Sigmoid colon (tissue), 7 donors: ENCODE results near the gene CCDC8. TPM values are rescaled to one million over a fixed set of nuclear protein-coding genes. Genes with fewer than 3 reads are reported as not detected.
A peak's percentile ranks its signal among the peaks of the same experiment; 100 is the strongest.

Experiments used
- DNase-seq: peaks from one replicate; pipeline ENCODE4 v3.0.0-alpha.2; 2019
- H3K27ac ChIP-seq, 4 donors: fragments of 200-600 bp; sonication (generic); one replicate each; pipeline ENCODE4 v1.5.1; 2016 to 2019; ENCODE audit warnings: mild to moderate bottlenecking in 1 of 4
- H3K27me3 ChIP-seq, 3 donors: fragments of 200-600 bp; sonication (generic); one replicate each; pipeline ENCODE4 v1.5.1; 2019; ENCODE audit warnings: mild to moderate bottlenecking in 1 of 3
- H3K36me3 ChIP-seq, 4 donors: fragments of 200-600 bp; sonication (generic); one replicate each; pipeline ENCODE4 v1.5.1; 2016 to 2019
- H3K4me1 ChIP-seq, 4 donors: fragments of 200-600 bp; sonication (generic); one replicate each; pipeline ENCODE4 v1.5.1; 2017 to 2019
- H3K4me3 ChIP-seq, 4 donors: fragments of 200-600 bp; sonication (generic); one replicate each; pipeline ENCODE4 v1.5.1; 2017 to 2019; ENCODE audit warnings: mild to moderate bottlenecking in 2 of 4, moderate library complexity in 1 of 4
- H3K9me3 ChIP-seq, 4 donors: fragments of 200-600 bp in 3 of 4; sonication (generic) in 3 of 4; one replicate each; pipeline versions ENCODE4 v1.5.1 to v1.6.1; 2013 to 2019
- CTCF ChIP-seq, 4 experiments: fragments of 450-650 bp in 3 of 4; fragments of 200-600 bp in 1 of 4; IDR thresholded peaks; one replicate each; pipeline ENCODE4 v1.5.1; 2016 to 2019; ENCODE audit warnings: antibody characterized with exemption in 4 of 4, mild to moderate bottlenecking in 3 of 4, moderate library complexity in 2 of 4
- EP300 ChIP-seq, 4 donors: sonication (generic); formaldehyde crosslinking; IDR thresholded peaks; one replicate each; pipeline ENCODE4 v1.6.1; 2017; ENCODE audit warnings: antibody characterized with exemption in 4 of 4
- POLR2A ChIP-seq, 2 donors: fragments of 450-650 bp; IDR thresholded peaks; one replicate each; pipeline ENCODE4 v1.6.1; 2016; ENCODE audit warnings: antibody characterized with exemption in 2 of 2, mild to moderate bottlenecking in 2 of 2, moderate library complexity in 2 of 2
- POLR2AphosphoS5 ChIP-seq, 4 donors: sonication (generic); formaldehyde crosslinking; IDR thresholded peaks; one replicate each; pipeline ENCODE4 v1.6.1; 2017; ENCODE audit warnings: antibody characterized with exemption in 4 of 4
- WGBS, 2 donors: extraction: QIAGEN DNeasy Blood & Tissue Kit; methylation state at CpG; one replicate each; pipeline ENCODE4 v1.1.7; 2013; 5-methylcytosine and 5-hydroxymethylcytosine counted together
- intact Hi-C: fragments of 100-400 bp; cut with DNase I; formaldehyde crosslinking; loops from one replicate; pipeline ENCODE4 v1.15.1; 2023
- polyA plus RNA-seq, 3 donors: library from polyadenylated mRNA; stranded (reverse); fragments of 200-250 nt; gene quantifications; one replicate each; pipeline ENCODE4 v1.2.3, GENCODE V29; 2013
- total RNA-seq, 4 donors: library from RNA; depleted of rRNA; stranded (reverse); fragments of >200 nt; gene quantifications; one replicate each; pipeline ENCODE4 v1.1.0, GENCODE V29; 2016
- donor health status: healthy with polysubstance abuse.
- donor health status: Bipolar disorder and iron deficiency.
- donor health status: healthy.

Gene CCDC8
- total and polyA plus RNA-seq, 7 donors = 0.69 to 6.1 (median 3.5) TPM

- intact Hi-C loops = no loop called here
- no peak overlapping the region for H3K27ac ChIP-seq
- H3K9me3 ChIP-seq = no peaks in the 10 kb centered on the region
- DNase-seq = no peak
- no peaks in the 10 kb centered on the region for H3K36me3 ChIP-seq
- H3K27me3 ChIP-seq = peaks cover 0 to 55% (median 23%) of the 10 kb centered on the region in 3 donors
- H3K4me1 ChIP-seq = peaks cover 0 to 24% (median 15%) of the 10 kb centered on the region in 4 donors
- H3K4me3 ChIP-seq = no peak overlapping the region
- TF ChIP-seq EP300 (IDR thresholded peaks at IDR 0.05) = no peak
- TF ChIP-seq POLR2AphosphoS5 (IDR thresholded peaks at IDR 0.05) = no peak
- WGBS, 2 donors = 59 to 70% methylated on average over 4 of the region's 4 CpGs
These were observed 16.6 kb upstream of the CCDC8 start for GRCh38 chr19:46429999-46430398.

- peaks cover 0 to 24% (median 15%) of the 10 kb centered on the region in 4 donors for H3K4me1 ChIP-seq
- WGBS, 2 donors = 28 to 29% methylated on average over 52 of the region's 52 CpGs
- H3K27ac ChIP-seq = peak within 1 kb of the TSS in 1 of 4 donors; percentile 9
- DNase-seq = peak; percentile 82
- H3K9me3 ChIP-seq = no peaks in the 10 kb centered on the region
- peaks cover 0 to 56% (median 26%) of the 10 kb centered on the region in 3 donors for H3K27me3 ChIP-seq
- TF ChIP-seq EP300 (IDR thresholded peaks at IDR 0.05) (no peak), POLR2AphosphoS5 (IDR thresholded peaks at IDR 0.05) (no peak), CTCF (IDR thresholded peaks at IDR 0.05) (no peak), POLR2A (IDR thresholded peaks at IDR 0.05) (no peak)
- H3K4me3 ChIP-seq = peak within 1 kb of the TSS in 3 of 4 donors; percentile 6 to 38 (median 31)
- H3K36me3 ChIP-seq = no peaks in the 10 kb centered on the region
- intact Hi-C loops = no loop called here
These were observed 15.1 kb upstream of the CCDC8 start, which contains the start of gene PNMA8C for GRCh38 chr19:46428239-46429135. TSS of gene PNMA8C (minus strand) at chr19:46428936. CDS start at chr19:46428359, 577 bp downstream.

GRCh38 chr19:46427518-46428045 lies 14.2 kb upstream of the CCDC8 start:
- intact Hi-C loops = no loop called here
- Histone ChIP-seq H3K27ac (no peak overlapping the region), H3K9me3 (no peaks in the 10 kb centered on the region), H3K4me3 (no peak overlapping the region), H3K36me3 (no peaks in the 10 kb centered on the region), H3K4me1 (peaks cover 0 to 24% (median 15%) of the 10 kb centered on the region in 4 donors), H3K27me3 (peaks cover 0 to 52% (median 19%) of the 10 kb centered on the region in 3 donors)
- DNase-seq = no peak
- no peak for TF ChIP-seq CTCF (IDR thresholded peaks at IDR 0.05)
- no peak for TF ChIP-seq POLR2AphosphoS5 (IDR thresholded peaks at IDR 0.05)
- no peak for TF ChIP-seq EP300 (IDR thresholded peaks at IDR 0.05)
- no peak for TF ChIP-seq POLR2A (IDR thresholded peaks at IDR 0.05)
- WGBS, 2 donors = 73 to 83% methylated on average over 17 of the region's 17 CpGs

GRCh38 chr19:46426506-46427162 lies 13.3 kb upstream of the CCDC8 start:
- no peak for TF ChIP-seq CTCF (IDR thresholded peaks at IDR 0.05)
- TF ChIP-seq POLR2A (IDR thresholded peaks at IDR 0.05) = no peak
- no peak for TF ChIP-seq POLR2AphosphoS5 (IDR thresholded peaks at IDR 0.05)
- no peak for TF ChIP-seq EP300 (IDR thresholded peaks at IDR 0.05)
- DNase-seq = peak; percentile 83
- no peaks in the 10 kb centered on the region for H3K36me3 ChIP-seq
- intact Hi-C loops = no loop called here
- H3K4me3 ChIP-seq = peak overlapping the region; percentile 32 to 60 (median 46)
- peak overlapping the region in 3 of 4 donors; percentile 45 to 56 (median 52) for H3K27ac ChIP-seq
- no peaks in the 10 kb centered on the region for H3K9me3 ChIP-seq
- 1 to 4% methylated on average over 32 of the region's 32 CpGs for WGBS, 2 donors
- H3K4me1 ChIP-seq = peaks cover 0 to 24% (median 15%) of the 10 kb centered on the region in 4 donors
- H3K27me3 ChIP-seq = peaks cover 0 to 56% (median 19%) of the 10 kb centered on the region in 3 donors
